Measurements from ENCODE around the gene MRPL52.
"Not testable (repeated sequence)": the region's sequence is repeated elsewhere in the genome, so short reads cannot be mapped to it uniquely, and the experiment has no call there.

Gene MRPL52

DNA sequence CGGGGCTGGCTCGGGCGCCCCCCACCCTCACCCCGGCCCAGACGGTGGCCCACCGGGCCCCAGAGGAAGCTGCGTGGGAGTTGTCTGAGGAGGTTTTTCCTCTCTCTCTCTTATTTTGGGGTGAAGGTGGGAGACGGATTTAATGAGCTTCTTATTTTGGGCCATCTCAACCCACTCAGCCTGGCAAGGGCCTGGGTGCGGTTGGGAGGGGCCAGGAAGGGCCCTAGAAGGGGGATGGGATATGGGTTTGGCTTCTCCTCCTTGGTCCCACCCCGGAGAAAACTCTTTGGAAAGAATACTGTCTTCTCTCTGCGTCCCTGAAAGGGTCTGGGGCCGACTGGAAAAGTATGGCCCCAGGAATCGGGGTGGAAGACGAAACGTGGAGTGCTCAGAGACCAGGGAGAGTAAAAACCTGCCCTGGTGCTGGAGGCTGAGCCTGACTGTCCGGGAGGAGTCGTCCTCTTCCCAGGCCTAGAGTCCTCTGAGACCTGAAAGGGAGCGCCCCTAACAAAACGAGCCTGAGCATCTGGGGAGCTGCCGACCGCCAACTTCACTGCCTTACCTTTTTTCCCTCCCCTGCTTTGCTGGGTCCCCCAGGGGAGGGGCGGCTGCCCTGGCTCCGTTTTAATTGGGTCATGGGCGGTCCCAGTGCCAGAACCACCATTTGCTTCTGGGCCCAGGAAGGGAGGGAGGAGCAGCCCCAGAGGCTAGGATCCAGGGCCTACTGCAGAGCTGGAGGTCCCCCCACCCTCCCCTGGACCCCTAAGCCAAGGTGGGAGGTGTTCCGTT, 8.3 kb downstream of the MRPL52 start:
- DNase-seq (ENCODE audit: low read depth, low spot score): no peak

DNA sequence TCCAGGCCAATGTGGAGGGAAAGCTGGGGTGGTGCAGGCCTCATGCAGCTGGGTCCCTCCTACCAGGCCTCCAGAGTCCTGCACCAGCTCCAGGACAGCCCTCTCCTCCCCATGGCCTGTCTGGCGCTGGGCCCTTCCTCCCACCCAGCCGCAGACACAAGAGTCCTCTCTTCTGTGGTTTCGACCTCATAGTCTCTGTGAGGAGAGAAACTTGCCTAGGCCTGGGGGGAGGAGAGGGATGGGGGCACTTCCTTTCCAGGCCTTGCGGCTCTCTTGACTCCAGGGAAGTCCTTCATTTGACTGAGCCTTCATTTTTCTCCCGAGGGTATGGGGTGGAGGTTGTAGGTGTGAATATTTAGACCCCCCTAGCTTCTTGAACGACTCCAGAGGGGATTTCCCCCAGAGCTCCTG, 8.9 kb downstream of the MRPL52 start:
- no peak for DNase-seq (ENCODE audit: low read depth, low spot score)

DNA sequence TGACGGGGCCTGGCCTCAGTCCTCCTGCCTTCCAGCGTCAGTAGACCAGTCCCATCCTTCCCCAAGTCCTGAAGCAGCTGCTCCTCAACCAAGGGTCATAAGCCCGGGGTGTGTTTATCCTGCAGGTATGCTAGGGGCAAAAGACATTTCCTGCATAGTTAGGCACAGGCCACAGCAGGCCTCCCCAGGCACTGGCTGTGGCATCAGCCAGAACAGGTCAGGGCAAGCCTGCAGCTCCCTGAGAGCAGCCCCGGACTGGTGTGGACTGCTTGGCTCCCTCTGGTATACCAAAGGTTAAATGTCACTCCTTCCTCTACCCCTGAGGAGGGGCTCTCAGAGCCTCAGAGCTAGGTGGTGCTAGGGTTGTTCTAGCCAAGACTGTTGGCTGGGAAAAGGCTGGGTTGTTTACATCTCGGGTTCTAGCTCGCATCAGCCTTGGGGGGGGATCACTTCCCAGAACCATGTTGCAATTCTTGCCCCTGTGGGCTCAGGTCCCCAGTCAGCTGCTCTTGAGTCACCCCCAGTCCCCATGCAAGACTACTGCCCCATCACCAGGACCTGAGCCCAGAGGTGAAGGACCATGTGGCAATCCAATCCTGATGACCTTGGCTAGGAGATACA, 9.6 kb downstream of the MRPL52 start:
- DNase-seq (ENCODE audit: low read depth, low spot score): no peak

DNA sequence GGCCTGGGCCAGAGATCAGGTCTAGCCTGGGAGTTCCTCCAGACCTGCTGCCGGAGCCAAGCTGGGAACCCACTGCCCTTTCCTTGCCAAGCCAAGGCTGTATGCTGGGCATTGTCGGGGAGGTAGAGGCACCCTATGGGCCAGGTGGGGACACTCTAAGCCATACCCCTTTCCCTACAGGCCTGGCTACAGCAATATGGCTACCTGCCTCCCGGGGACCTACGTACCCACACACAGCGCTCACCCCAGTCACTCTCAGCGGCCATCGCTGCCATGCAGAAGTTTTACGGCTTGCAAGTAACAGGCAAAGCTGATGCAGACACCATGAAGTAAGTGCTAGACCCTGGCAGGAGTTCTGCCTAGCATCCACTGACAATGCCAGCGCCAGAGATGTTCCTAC, 11.6 kb downstream of the MRPL52 start:
- no peak for DNase-seq (ENCODE audit: low read depth, low spot score)

DNA sequence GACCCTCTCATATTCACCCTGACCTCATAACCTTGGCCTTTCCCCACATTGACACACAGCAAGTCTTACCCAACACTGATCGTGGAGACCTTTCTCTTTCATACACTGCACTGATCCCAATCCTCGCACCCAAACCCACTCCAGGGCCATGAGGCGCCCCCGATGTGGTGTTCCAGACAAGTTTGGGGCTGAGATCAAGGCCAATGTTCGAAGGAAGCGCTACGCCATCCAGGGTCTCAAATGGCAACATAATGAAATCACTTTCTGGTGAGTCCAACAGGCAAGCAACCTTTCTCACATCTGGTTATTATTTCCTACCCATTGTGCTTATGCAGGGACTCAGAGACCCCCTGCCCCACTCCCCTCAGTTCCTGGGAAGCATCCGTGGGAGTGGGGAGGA, 12.1 kb downstream of the MRPL52 start:
- DNase-seq (ENCODE audit: low read depth, low spot score): no peak

DNA sequence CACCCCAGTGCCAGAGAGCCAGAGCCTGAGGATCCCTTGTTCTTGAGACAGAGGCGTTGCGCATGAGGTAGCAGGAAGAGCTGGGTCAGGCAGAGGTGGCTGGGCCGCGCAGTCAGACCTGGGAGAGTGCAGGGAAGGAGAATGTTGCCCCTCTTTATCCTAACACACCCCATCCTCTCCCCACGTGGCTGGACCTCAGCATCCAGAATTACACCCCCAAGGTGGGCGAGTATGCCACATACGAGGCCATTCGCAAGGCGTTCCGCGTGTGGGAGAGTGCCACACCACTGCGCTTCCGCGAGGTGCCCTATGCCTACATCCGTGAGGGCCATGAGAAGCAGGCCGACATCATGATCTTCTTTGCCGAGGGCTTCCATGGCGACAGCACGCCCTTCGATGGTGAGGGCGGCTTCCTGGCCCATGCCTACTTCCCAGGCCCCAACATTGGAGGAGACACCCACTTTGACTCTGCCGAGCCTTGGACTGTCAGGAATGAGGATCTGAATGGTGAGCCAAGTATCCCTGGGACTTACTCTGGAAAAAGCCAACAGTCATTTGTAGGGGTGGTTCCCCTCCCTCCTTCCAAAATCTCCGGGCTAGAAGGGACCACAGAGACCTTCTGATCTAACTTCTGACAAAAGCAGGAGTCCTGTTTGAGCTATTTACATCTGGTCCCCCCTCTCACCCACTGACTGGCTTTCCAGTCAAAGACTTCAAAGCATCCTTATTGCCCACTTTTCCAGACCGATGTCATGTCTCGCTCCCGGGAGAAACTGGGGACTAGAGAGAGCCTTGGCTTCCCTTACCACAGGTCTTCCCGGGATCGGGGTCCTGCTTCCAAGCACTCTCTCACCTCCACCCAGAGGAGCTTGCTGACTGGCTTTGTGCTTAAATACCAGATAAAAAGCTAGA, 12.8 kb downstream of the MRPL52 start:
- DNase-seq (ENCODE audit: low read depth, low spot score): no peak

DNA sequence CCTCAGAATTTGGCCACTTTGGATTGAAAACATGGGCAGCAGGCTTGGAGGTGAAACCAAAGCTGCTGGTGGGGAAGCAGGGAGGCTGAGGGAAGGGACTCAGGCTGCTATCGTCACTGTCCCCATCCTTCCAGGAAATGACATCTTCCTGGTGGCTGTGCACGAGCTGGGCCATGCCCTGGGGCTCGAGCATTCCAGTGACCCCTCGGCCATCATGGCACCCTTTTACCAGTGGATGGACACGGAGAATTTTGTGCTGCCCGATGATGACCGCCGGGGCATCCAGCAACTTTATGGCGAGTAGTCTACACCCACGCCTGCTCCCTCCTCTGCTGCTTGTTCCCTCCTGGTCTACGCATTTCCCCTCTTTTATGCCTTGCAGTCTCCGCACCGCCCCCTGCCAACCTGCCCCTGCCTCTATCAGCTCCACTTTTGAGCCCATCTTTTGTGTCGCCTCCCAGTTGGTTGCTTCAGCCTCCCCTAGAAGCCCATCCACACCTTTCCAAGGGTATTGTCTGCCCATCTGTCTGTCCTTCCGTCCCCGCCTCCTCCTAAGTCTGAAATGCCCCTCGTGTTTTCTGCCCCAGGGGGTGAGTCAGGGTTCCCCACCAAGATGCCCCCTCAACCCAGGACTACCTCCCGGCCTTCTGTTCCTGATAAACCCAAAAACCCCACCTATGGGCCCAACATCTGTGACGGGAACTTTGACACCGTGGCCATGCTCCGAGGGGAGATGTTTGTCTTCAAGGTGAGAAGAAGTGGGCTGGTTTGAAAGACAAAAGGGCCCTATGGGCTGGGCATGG, 13.6 kb downstream of the MRPL52 start:
- DNase-seq (ENCODE audit: low read depth, low spot score): no peak

DNA sequence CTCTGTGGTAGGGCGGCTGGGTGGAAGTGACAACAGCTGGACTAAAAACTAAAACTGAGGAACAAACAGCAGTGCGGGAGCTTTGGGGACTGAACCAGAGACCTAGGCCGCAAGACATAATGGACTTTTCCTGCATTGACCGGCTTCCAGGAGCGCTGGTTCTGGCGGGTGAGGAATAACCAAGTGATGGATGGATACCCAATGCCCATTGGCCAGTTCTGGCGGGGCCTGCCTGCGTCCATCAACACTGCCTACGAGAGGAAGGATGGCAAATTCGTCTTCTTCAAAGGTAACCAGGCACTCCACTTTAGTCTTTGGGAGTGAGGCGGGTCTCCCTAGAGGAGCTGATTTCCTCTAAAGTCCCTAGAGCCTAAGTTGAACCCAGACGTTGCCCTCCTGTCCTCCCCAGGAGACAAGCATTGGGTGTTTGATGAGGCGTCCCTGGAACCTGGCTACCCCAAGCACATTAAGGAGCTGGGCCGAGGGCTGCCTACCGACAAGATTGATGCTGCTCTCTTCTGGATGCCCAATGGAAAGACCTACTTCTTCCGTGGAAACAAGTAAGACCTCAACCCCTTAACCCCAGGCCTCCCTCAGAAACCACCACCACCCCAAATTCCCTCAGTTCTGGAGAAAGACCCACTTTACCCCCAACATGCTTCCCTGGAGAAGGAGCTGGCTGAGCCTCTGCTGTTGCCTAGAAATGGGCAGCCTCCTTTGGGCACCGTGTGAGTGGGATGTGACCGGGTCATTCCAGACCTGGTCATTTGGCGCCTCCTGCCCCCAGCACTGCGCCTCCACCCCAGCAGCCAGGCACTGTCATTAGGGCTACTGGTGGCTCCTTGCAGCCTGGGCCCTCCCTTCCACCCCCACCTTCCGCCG, 14.8 kb downstream of the MRPL52 start:
- no peak for DNase-seq (ENCODE audit: low read depth, low spot score)

DNA sequence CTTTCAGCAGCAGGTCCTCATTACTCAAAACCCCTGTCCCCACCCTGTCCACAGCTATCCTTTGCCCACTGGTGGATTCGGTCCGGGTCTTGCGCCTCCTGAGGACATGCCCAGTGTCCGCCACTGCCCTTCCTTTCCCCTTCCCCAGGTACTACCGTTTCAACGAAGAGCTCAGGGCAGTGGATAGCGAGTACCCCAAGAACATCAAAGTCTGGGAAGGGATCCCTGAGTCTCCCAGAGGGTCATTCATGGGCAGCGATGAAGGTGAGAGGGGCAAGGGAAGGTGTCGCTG, 15.4 kb downstream of the MRPL52 start:
- DNase-seq (ENCODE audit: low read depth, low spot score): no peak

DNA sequence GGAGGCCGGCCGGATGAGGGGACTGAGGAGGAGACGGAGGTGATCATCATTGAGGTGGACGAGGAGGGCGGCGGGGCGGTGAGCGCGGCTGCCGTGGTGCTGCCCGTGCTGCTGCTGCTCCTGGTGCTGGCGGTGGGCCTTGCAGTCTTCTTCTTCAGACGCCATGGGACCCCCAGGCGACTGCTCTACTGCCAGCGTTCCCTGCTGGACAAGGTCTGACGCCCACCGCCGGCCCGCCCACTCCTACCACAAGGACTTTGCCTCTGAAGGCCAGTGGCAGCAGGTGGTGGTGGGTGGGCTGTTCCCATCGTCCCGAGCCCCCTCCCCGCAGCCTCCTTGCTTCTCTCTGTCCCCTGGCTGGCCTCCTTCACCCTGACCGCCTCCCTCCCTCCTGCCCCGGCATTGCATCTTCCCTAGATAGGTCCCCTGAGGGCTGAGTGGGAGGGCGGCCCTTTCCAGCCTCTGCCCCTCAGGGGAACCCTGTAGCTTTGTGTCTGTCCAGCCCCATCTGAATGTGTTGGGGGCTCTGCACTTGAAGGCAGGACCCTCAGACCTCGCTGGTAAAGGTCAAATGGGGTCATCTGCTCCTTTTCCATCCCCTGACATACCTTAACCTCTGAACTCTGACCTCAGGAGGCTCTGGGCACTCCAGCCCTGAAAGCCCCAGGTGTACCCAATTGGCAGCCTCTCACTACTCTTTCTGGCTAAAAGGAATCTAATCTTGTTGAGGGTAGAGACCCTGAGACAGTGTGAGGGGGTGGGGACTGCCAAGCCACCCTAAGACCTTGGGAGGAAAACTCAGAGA, 16.3 kb downstream of the MRPL52 start:
- no peak for DNase-seq (ENCODE audit: low read depth, low spot score)

DNA sequence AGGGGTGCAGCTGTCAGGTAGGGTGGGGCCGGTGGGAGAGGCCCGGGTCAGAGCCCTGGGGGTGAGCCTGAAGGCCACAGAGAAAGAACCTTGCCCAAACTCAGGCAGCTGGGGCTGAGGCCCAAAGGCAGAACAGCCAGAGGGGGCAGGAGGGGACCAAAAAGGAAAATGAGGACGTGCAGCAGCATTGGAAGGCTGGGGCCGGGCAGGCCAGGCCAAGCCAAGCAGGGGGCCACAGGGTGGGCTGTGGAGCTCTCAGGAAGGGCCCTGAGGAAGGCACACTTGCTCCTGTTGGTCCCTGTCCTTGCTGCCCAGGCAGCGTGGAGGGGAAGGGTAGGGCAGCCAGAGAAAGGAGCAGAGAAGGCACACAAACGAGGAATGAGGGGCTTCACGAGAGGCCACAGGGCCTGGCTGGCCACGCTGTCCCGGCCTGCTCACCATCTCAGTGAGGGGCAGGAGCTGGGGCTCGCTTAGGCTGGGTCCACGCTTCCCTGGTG, 17.2 kb downstream of the MRPL52 start:
- no peak for DNase-seq (ENCODE audit: low read depth, low spot score)

DNA sequence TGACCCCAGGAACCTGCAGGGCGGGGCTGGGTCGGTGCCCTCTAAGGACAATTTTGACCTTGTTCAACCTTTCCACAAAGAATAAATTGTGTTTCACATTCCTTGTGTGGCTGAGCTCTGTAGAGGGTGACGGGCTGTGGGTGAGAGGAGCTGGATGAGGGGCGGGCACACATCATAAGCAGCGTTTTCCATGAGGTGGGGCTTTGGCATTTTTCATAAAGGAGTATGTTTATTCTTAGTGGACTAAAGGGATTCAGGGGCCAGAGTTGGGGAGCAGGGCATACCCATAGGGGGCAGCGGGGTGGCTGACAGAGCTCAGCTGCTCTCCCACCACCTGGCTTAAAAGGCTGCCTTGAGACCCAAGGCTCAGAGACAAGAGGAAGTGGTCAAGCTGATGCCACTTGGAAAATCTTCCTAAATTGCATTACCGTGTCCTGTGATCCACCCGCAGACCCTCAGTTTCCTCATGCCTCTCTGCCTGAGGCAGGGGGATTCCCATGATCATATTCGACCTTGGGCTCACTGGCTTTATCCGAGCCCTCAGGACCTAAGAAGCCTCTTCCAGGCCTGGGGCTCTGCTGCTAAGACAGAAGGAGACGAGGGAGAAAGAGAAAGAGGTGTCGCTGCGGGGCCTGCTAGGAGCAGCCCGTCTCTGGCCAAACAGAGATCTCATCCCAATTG, 18.1 kb downstream of the MRPL52 start:
- no peak for DNase-seq (ENCODE audit: low read depth, low spot score)

DNA sequence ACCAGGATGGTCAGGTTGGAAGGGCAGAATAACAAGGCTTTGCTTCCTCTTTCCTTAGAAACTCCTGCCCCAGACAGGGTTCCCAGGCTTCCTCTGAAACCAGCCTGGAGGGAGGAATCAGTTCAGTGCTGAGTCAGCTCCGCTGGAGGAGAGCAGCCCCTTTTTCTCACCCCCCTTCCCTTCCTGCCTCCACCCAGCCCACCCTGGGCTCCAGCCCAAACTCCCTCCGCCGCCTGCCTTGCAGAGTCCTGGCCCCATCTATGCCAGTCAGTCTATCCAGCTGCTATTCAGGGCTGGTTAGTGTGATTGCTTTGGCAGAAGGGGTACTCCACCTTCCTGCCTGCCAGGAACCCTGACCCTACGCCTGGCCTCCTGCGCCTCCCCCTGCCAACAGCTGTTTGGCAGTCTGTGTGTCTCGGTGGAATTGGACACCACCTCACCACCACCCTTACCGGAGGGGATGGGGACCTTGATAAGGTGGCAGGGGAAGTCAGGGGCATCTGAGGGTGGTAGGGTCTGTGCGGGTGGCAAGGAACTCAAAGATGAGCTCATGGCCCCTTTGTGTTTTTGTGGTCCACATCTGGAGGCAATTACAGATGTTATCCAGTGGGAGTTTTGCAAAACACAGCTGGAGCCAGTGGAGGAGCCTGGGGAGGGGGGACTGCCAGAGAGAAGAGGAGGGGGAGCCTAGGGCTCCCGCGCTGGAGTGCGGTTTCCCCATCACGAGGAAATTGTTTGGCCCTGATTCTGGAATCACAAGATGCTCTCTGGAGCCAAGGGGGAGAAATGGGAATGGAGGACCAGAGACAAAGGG, 18.9 kb downstream of the MRPL52 start:
- no peak for DNase-seq (ENCODE audit: low read depth, low spot score)

DNA sequence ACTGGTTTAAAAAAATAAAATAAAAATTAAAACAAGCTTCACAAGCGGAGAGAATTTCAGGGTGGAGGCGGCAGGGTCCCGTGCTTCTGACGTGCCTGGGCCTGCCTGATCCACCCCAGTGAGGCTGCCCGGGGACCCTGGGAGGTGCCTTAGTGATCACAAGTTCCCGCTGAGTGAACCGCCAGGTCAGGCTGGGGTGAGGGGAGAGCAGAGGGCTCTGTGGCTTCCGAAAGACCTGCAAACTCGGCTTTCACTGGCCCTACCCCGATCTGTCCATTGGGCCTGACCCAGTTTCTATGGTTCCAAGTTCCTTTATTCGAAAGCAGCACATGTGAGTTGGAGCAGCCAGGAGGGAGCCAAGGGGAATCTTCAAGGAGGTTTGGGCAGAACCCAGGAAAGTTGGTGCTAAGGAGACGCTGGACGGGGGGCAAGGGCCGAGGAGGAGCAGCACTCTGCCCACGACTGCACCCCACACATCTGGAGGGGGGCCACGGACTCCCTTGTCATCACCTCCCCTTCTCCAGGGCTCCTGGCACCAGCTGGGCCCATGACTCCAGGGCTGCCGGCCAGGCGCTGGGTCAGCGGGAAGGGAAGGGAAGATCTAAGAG, 19.6 kb downstream of the MRPL52 start:
- no peak for DNase-seq (ENCODE audit: low read depth, low spot score)

DNA sequence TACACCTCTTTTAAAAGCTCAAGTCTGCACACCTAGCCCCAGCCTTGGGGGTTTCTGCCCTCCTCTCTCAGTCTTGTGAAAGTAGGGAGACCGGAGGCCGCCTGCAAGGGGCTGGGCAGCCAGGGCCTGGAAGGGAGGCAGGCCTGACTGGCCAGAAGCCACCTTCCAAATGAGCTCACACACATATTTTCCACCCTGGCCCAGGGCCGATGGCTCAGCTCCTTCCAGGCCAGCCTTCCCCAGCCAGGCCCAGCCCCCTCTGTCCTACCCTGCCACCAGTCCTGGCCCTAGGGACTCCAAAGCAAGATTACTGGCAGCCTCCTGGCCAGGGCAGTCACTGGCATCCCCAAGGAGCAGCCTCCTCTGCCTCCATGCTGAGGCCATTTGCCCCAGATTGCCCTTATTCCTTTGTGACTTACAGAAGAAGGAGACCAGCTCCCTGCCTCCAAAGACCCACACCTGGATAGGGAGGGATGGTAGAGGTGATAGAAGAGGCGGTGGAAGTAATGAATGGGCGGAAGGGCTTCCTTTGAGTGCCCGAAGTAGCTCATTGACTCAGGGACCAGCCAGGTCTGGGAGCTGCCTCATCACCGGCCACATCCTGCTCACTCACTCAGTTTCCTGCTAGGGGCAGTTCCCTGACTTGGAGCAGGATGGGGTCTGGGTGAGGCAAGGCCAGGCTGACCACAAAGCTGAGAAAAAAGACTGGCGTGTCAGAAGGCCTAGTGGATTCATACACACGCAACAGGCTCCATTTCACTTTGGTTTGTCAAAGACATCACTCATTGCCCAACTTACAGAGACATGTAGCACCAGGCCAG, 21.5 kb downstream of the MRPL52 start:
- no peak for DNase-seq (ENCODE audit: low read depth, low spot score)

DNA sequence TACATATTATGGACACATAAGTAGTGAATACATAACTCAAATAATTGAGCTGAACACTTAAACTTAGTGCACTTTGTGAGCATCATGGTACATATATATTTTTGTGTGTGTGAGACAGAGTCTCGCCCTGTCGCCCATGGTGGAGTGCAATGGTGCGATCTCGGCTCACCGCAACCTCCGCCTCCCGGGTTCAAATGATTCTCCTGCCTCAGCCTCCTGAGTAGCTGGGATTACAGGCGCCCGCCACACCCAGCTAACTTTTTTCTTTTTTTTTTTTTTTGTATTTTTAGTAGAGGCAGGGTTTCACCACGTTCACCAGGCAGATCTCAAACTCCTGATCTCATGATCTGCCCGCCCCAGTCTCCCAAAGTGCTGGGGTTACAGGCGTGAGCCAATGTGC, 22.5 kb downstream of the MRPL52 start:
- DNase-seq (ENCODE audit: low read depth, low spot score): not testable (repeated sequence)

DNA sequence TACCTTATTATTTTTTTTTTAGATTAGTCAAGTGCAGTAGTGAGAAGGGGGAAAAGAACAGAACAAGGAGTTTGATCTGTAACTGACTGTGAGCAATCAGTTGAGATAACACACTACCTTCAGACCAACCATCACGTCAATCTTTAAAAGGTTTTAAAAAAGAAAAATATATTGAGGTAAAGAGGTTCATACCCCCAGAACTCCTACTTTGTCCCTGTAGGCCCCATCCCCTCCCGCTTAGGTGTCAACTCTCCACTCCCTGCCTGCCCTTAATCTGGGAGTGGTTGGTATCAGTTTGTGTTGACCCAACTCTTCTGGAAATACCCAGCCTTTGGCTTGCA, 22.9 kb downstream of the MRPL52 start:
- DNase-seq (ENCODE audit: low read depth, low spot score): no peak

Measured in iPS DF 19.7 (cell line).